Measurements from ENCODE around the gene CA4. TPM values are rescaled to one million over a fixed set of nuclear protein-coding genes. Genes with fewer than 3 reads are reported as not detected.
A peak's percentile ranks its signal among the peaks of the same experiment; 100 is the strongest.

The CA4 gene
- total RNA-seq, 1 donor from 2014 or later: 14.1 TPM

DNA sequence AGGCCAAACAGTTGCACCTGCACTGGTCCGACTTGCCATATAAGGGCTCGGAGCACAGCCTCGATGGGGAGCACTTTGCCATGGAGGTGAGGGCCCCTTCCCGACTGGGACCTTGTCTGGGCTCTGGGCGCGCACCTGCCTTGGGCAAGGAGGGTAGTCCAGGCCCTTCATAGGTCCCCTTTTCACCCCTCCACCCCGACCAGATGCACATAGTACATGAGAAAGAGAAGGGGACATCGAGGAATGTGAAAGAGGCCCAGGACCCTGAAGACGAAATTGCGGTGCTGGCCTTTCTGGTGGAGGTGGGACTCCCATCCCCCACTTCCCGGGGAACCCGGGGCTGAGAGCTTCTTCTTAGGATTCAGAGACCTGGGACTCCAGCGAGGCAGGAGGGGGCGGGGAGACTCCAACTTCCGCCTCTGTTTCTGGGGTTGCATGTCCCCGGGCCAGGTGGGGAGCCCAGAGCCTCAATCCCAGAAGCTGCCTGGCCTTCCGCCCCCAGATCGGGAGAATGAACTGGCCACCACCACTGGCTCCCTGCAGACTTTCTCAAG lies 7.8 kb downstream of the CA4 start:
- H3K4me3 Mint-ChIP-seq: no peak overlapping the region
- H3K27ac Mint-ChIP-seq: no peak overlapping the region
- no peak overlapping the region for H3K4me2 ChIP-seq
- H3K79me2 ChIP-seq (ENCODE audit: low read depth): no peaks in the 10 kb centered on the region
- no peak overlapping the region for H2AFZ ChIP-seq (replicated peaks)
- H3K4me3 ChIP-seq: no peak overlapping the region
- H3F3A ChIP-seq (ENCODE audit: low read depth): peaks cover 15% of the 10 kb centered on the region
- H3K36me3 ChIP-seq: no peaks in the 10 kb centered on the region
- TF ChIP-seq EZH2 (IDR thresholded peaks at IDR 0.05): no peak
- no peak for TF ChIP-seq CTCF (IDR thresholded peaks at IDR 0.05)
- TF ChIP-seq EZH2phosphoT487 (IDR thresholded peaks at IDR 0.05): no peak
- H3K4me1 ChIP-seq: peaks cover 50% of the 10 kb centered on the region
- H4K20me1 ChIP-seq (ENCODE audit: low read depth): no peaks in the 10 kb centered on the region
- no peak overlapping the region for H3K9ac ChIP-seq
- no peak for DNase-seq (ENCODE audit: low spot score)
- H3K36me3 Mint-ChIP-seq: no peaks in the 10 kb centered on the region
- H3K27me3 Mint-ChIP-seq (ENCODE audit: insufficient read depth, low read depth): peaks cover 26% of the 10 kb centered on the region
- no peaks in the 10 kb centered on the region for H3K9me3 Mint-ChIP-seq
- no peaks in the 10 kb centered on the region for H3K27me3 ChIP-seq
- no peak overlapping the region for H3K27ac ChIP-seq
- peaks cover 46% of the 10 kb centered on the region for H3K4me1 Mint-ChIP-seq
- H3K9me3 ChIP-seq (ENCODE audit: low read depth): no peaks in the 10 kb centered on the region

DNA sequence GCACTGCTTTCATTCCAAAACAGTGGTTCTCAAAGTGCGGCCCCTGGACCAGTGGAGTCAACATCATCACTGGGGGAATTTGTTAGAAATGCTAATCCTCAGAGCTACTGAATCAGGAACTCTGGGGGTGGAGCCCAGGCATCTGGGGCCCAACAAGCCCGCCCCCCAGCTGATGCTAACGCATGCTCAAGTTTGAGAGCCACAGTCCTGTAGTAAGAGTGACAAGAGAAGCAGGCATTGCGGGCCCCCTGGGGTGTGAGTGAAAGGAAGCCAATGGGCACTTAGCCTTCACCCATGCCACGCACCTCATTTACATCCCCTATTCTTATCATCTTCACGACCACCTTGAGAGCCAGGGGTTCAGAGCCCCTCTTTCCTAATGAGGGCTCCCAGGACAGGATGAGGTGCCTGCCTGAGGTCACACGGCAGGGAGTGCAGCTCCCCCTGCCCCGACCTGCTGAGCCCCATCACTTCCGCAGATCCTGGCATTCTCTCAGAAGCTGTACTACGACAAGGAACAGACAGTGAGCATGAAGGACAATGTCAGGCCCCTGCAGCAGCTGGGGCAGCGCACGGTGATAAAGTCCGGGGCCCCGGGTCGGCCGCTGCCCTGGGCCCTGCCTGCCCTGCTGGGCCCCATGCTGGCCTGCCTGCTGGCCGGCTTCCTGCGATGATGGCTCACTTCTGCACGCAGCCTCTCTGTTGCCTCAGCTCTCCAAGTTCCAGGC lies 9.1 kb downstream of the CA4 start:
- peaks cover 57% of the 10 kb centered on the region for H3K4me1 Mint-ChIP-seq
- DNase-seq (ENCODE audit: low spot score): no peak
- no peak overlapping the region for H2AFZ ChIP-seq (replicated peaks)

DNA sequence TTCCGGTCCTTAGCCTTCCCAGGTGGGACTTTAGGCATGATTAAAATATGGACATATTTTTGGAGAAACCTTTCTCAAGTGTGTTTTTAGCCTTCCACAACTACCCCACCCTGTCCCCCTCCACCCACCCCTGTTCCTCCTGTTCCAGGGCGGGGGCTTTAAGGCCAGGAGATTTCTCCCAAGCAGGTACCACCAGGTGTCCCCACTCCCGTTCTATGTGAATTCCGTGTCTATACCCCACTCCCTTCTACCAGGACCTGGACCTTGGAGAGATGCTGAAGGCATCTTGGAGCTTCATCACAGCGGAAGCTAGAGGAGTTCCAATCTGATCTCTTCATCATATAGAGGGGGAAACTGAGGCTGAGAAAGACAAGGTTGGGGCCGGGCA lies 9.7 kb downstream of the CA4 start:
- Histone ChIP-seq H3K9ac (no peak overlapping the region), H3K27ac (no peak overlapping the region), H3K36me3 (no peaks in the 10 kb centered on the region), H2AFZ (replicated peaks) (no peak overlapping the region), H4K20me1 (ENCODE audit: low read depth) (no peaks in the 10 kb centered on the region), H3K9me3 (ENCODE audit: low read depth) (no peaks in the 10 kb centered on the region), H3K4me2 (no peak overlapping the region), H3K79me2 (ENCODE audit: low read depth) (no peaks in the 10 kb centered on the region), H3F3A (ENCODE audit: low read depth) (peaks cover 25% of the 10 kb centered on the region), H3K4me3 (no peak overlapping the region), H3K4me1 (peaks cover 55% of the 10 kb centered on the region), H3K27me3 (no peaks in the 10 kb centered on the region)
- Mint-ChIP-seq H3K27me3 (ENCODE audit: insufficient read depth, low read depth) (peaks cover 24% of the 10 kb centered on the region), H3K36me3 (no peaks in the 10 kb centered on the region), H3K9me3 (no peaks in the 10 kb centered on the region), H3K4me1 (peaks cover 57% of the 10 kb centered on the region), H3K4me3 (no peak overlapping the region), H3K27ac (no peak overlapping the region)
- TF ChIP-seq EZH2phosphoT487 (IDR thresholded peaks at IDR 0.05): no peak
- no peak for TF ChIP-seq EZH2 (IDR thresholded peaks at IDR 0.05)
- TF ChIP-seq CTCF (IDR thresholded peaks at IDR 0.05): no peak
- no peak for DNase-seq (ENCODE audit: low spot score)

More for the DNA sequence above, 9.1 kb downstream of the CA4 start:
- Mint-ChIP-seq H3K27me3 (ENCODE audit: insufficient read depth, low read depth) (peaks cover 24% of the 10 kb centered on the region), H3K4me3 (peak overlapping the region; percentile 50), H3K27ac (no peak overlapping the region), H3K9me3 (no peaks in the 10 kb centered on the region), H3K36me3 (no peaks in the 10 kb centered on the region)
- no peaks in the 10 kb centered on the region for H4K20me1 ChIP-seq (ENCODE audit: low read depth)
- H3K27me3 ChIP-seq: no peaks in the 10 kb centered on the region
- peaks cover 59% of the 10 kb centered on the region for H3K4me1 ChIP-seq
- no peaks in the 10 kb centered on the region for H3K79me2 ChIP-seq (ENCODE audit: low read depth)
- H3K4me2 ChIP-seq: no peak overlapping the region
- no peak overlapping the region for H3K27ac ChIP-seq
- H3K36me3 ChIP-seq: no peaks in the 10 kb centered on the region
- H3K9ac ChIP-seq: no peak overlapping the region
- H3K4me3 ChIP-seq: no peak overlapping the region
- TF ChIP-seq CTCF (IDR thresholded peaks at IDR 0.05): no peak
- no peak for TF ChIP-seq EZH2 (IDR thresholded peaks at IDR 0.05)
- no peaks in the 10 kb centered on the region for H3K9me3 ChIP-seq (ENCODE audit: low read depth)
- peaks cover 22% of the 10 kb centered on the region for H3F3A ChIP-seq (ENCODE audit: low read depth)
